Activated CD8-positive, alpha-beta memory T cell treated with anti-CD3 and anti-CD28 coated beads for 36 hours (primary cell): Measurements from ENCODE around the gene ZNF701. TPM values are rescaled to one million over a fixed set of nuclear protein-coding genes. Genes with fewer than 3 reads are reported as not detected.
"Not testable (repeated sequence)": the region's sequence is repeated elsewhere in the genome, so short reads cannot be mapped to it uniquely, and the experiment has no call there.

Experiments
- CTCF ChIA-PET: fragments of 350-600 bp; sonication (Branson Sonifier 250); formaldehyde crosslinking; loops from one replicate; lab custom pipeline; 2021; ENCODE audit warnings: antibody characterized with exemption; lab: Charles Lee
- POLR2A ChIA-PET: fragments of 350-600 bp; sonication (Branson Sonifier 250); formaldehyde crosslinking; loops from one replicate; lab custom pipeline; 2021; ENCODE audit warnings: antibody characterized with exemption; lab: Charles Lee
- total RNA-seq, 2 experiments: library from RNA; stranded (reverse); gene quantifications; one replicate each; pipeline ENCODE4 v1.2.3, GENCODE V29; 2021

ZNF701 gene
- total RNA-seq, 2 experiments from 2014 or later = 15.8 to 16.4 TPM

DNA sequence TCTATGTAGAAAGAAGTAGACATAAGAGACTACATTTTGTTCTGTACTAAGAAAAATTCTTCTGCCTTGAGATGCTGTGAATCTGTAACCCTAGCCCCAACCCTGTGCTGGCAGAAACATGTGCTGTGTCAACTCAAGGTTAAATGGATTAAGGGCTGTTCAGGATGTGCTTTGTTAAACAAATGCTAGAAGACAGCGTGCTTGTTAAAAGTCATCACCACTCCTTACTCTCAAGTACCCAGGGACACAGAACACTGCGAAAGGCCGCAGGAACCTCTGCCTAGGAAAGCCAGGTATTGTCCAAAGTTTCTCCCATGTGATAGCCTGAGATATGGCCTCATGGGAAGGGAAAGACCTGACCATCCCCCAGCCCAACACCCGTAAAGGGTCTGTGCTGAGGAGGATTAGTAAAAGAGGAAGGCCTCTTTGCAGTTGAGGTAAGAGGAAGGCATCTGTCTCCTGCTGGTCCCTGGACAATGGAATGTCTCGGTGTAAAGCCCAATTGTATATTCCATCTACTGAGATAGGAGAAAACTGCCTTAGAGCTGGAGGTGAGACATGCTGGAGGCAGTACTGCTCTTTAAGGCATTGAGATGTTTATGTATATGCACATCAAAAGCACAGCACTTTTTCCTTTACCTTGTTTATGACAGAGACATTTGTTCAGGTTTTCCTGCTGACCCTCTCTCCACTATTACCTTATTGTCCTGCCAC, 11.2 kb upstream of the ZNF701 start:
- CTCF ChIA-PET, POLR2A ChIA-PET: not testable (repeated sequence)

DNA sequence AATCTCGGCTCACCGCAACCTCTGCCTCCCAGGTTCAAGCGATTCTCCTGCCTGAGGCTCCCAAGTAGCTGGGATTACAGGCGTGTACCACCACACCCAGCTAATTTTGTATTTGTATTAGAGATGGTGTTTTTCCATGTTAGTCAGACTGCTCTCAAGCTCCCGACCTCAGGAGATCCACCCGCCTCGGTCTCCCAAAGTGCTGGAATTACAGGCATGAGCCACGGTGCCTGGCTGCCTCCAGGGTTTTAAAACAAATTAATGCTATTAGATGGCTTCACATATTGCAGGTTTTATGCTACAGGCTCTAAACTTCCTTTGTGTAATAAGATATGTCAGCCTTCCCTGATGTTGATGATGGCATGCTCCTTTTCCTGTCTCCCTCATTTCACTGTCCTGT, 8.5 kb upstream of the ZNF701 start:
- POLR2A ChIA-PET = not testable (repeated sequence)

DNA sequence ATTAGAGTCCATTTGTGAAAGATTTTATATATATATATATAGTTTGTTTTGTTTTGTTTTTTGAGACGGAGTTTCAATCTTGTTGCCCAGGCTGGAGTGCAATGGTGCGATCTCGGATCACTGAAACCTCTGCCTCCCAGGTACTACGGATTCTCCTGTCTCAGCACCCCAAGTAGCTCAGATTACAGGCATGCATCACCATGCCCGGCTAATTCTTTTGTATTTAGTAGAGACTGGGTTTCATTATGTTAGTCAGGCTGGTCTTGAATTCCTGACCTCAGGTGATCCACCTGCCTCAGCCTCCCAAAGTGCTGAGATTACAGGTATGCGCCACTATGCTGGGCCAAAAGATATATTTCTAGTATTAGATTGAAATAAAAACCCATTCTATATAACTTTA, 4.0 kb upstream of the ZNF701 start:
- ChIA-PET POLR2A (no interaction called here), CTCF (no interaction called here)

More for the DNA sequence above, 8.5 kb upstream of the ZNF701 start:
- CTCF ChIA-PET = not testable (repeated sequence)

DNA sequence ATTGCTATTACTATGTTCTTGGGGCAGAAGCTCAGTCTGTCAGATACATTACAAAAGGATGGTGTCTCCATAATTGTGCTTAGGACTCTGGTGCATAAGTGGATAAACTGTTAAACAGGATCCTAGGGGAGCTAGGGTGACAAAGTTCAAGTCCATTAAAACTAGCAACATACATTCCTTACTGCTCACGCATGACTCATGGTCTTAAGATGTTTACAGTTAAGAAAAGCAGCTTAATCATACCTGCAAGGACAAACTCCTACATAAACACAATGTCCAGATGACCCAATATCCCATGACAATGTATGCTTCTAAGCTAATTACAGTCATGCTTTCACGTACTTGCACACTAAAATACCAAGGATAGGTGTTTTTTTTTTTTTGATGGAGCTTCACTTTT, 3.5 kb upstream of the ZNF701 start:
- CTCF ChIA-PET = no interaction called here
- POLR2A ChIA-PET = no interaction called here

DNA sequence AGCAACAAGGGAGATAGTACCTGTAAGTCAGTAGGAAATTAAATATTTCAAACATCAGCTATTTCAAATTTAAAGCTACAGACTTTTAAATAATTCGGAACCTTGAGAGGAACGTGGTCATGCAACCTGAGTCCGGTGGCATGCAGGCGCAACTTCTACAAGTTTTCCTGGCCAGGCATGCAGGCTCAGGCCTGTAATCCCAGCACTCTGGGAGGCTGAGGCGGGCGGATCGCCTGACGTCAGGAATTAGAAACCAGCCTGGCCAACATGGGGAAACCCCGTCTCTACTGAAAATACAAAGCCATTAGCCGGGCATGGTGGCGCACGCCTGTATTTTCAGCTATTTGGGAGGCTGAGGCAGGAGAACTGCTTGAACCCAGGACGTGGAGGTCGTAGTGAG, 2.2 kb upstream of the ZNF701 start:
- ChIA-PET CTCF (no interaction called here), POLR2A (no interaction called here)

DNA sequence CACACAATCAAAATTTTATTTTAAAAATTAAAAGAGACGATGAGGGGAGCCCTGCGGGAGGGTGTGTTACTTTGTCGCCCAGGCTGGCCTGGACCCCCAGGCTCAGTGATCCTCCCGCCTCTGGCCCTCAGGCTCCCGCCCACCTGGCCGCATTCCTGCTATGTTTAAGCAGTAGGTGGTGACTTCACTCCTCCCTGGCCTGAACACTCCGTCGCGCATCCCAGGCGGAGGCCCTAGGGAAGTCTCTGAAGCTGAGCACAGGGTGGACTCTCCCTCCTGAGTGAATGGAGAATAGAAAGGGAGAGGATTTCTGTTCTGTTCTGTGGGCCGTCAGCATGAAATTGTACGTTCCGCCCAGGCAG, 468 bp upstream of the ZNF701 start:
- CTCF ChIA-PET = interaction anchor here (0.6 kb wide), 1 partner anchor 9 kb away, joined by 3 read pairs; no protein-coding TSS in a partner anchor
- POLR2A ChIA-PET = not testable (repeated sequence)

DNA sequence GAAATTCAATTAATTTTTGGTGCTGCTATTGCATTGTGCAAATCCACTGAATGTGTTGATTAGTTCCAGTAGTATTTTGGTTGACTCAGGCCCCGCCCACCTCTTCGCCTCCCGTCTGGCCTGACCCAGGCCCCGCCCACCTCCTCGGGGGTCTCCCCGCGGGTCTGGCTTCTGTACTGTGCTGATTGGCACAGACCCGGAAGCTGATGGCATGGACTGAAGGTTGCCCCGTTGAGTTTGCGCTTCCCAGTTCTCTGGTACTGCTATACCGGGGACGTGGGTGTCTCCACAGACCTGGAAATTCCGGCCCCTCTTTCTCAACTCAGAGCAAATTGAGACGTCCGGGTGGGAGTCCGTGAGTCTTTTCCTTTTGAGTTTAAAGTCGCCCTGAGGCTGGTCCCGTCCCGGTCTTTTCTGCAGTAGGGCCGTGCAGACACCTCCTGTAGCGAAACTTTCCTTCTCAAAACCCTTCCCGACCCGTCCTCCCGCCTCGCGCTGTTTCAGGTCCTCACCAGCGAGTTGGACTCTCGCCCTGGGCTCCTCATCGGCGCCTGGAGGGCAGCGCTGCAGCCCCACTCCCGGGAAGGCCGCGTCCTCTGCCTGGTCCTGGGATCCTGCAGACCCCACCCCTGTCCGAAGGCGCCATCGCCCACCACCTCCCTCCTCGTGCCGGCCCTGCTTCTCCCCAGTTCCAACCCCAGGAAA, 14.8 kb downstream of the ZNF701 start:
- ChIA-PET POLR2A (no interaction called here), CTCF (no interaction called here)

DNA sequence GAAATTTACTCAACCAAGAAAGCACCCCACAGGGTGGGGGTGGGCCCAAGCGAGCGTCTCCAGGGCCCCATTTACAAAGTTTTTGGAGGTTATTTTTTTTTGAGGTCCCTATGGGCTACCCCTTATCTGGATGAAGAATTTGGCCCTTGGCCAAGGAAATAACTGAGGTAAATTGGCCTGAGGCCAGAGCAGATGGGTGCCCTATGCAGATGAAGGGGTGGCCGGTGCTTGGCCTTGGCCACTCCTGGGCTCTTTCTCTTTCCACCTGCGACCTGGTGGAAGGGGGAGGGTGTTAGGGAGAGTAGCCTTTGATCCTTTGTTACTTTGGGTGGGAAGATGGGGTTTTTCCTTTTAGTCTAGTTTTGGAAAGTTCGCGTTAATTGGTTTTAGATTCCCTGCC, 15.5 kb downstream of the ZNF701 start:
- POLR2A ChIA-PET = no interaction called here

DNA sequence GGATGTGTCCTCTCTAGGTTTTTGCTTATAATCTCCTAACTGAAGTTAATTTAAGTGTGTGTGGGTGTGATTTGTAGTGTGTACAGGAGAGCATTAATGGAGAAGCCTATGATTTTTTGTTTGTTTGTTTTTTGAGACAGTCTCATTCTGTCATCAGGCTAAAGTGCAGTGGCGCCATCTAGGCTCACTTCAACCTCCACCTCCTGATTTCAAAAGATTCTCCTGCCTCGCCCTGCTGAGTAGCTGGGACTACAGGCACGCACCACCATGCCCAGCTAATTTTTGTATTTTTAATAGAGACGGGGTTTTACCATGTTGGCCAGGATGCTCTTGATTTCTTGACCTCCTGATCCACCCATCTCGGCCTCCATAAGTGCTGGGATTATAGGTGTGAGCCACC, 20.6 kb downstream of the ZNF701 start:
- ChIA-PET CTCF (interaction anchor here (0.7 kb wide), 1 partner anchor 1817 kb away, joined by 4 read pairs; no protein-coding TSS in a partner anchor), POLR2A (no interaction called here)

More for the DNA sequence above, 15.5 kb downstream of the ZNF701 start:
- CTCF ChIA-PET = no interaction called here

DNA sequence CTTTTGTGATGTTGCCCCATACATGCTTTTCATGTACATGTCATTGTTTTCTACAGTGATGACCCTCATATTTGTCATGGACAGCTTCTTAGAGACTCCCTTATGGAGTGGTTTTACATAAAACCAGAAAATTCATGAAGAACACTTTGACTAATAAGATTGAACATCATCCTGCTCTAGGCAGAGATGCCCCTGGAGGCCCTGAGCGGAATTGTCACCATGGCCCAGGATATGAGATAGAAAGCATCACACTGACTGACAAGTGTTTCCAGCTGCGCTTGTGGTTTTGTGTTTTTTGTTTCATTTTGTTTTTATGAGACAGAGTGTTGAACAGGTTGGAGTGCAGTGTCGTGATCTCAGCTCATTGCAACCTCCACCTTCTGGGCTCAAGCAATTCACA, 22.2 kb downstream of the ZNF701 start:
- CTCF ChIA-PET = no interaction called here
- POLR2A ChIA-PET = no interaction called here

DNA sequence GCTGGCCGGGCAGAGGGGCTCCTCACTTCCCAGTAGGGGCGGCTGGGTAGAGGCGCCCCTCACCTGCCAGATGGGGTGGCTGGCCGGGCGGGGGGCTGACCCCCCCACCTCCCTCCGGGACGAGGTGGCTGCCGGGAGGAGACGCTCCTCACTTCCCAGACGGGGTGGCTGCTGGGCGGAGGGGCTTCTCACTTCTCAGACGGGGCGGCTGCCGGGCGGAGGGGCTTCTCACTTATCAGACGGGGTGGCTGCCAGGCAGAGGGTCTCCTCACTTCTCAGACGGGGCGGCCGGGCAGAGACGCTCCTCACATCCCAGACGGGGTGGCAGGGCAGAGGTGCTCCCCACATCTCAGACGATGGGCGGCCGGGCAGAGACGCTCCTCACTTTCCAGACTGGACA, 23.4 kb downstream of the ZNF701 start:
- POLR2A ChIA-PET, CTCF ChIA-PET: not testable (repeated sequence)

DNA sequence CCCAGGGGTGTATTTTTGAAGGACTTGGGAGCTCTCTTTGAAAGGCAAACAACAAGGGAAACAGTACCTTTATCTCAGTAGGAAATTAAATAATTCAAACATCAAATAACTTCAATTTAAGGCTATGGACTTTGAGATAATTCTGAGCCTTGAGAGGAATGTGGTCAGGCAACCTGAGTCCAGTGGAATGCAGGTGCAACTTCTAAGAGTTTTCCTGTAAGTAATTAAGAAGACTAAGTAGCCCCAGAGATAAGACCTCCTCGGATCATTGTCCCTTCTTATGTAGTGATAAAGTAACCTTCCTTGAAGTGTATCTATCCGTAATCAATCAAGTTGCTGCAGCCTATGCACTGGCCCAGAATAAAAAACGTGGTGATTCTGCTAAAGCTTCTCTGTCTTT, 29.2 kb downstream of the ZNF701 start:
- POLR2A ChIA-PET = interaction anchor here (0.7 kb wide), 1 partner anchor 459 kb away, joined by 3 read pairs; the partner anchor contains the start of gene ZNF616
- CTCF ChIA-PET = no interaction called here

DNA sequence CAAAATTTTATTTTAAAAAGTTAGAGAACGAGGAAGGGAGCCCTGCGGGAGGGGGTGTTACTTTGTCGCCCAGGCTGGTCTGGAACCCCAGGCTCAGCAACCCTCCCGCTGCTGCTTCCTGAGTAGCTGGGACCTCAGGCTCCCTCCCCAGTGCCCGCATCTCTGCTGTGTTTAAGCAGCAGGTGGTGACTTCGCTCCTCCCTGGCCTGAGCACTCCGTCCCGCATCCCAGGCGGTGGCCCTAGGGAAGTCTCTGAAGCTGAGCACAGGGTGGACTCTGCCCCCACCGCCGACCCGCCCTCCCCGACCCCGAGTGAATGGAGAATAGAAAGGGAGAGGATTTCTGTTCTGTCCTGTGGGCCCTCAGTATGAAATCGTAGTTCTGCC, 30.5 kb downstream of the ZNF701 start:
- CTCF ChIA-PET = no interaction called here
- POLR2A ChIA-PET = no interaction called here

DNA sequence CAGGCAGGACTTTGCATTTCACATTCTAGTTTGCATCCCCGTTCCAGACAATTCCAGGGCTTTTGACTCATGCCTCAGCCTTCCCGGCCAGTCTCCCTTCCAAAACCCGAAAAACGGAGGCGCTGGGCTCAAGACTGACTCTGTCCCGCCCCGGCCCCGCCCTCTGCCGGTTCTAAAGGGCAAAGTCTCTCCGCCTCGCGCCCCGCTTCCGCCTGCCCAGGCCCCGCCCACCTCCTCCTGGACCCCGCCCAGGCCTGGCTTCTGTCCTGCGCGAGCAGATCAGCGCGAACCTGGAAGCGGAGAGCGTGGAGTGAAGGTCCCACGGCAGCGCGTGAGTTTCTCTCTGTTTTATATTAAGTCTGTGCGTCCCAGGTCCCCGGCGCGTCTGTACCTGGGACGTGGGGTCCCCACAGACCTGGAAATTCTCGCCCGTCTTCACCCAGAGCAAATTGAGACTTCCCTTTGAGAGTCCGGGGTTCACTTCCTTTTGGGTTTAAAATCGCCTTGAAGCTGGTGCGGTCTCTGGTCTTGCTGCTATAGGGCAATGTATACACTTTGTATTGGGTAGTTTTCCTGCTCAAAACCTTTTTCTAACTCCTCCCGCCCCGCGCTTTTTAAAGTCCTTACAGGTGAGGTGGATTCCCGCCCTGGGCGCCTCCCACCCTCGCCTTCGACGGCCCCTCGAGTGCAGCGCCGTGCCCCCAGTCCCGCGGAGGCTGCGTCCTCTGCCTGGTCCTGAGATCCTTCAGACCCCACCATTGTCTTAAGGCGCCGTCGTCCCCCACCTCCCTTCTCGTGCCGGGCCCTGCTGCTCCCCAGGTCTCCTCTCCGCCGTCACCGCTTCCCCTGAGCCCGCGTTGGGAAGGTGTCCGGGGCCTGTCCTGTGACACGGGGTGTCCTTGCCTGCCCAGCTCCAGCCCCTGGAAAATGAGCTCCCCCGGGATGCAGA, 31.2 kb downstream of the ZNF701 start:
- ChIA-PET CTCF (interaction anchor here (0.8 kb wide), 1 partner anchor 74 kb away, joined by 4 read pairs; no protein-coding TSS in a partner anchor), POLR2A (no interaction called here)

DNA sequence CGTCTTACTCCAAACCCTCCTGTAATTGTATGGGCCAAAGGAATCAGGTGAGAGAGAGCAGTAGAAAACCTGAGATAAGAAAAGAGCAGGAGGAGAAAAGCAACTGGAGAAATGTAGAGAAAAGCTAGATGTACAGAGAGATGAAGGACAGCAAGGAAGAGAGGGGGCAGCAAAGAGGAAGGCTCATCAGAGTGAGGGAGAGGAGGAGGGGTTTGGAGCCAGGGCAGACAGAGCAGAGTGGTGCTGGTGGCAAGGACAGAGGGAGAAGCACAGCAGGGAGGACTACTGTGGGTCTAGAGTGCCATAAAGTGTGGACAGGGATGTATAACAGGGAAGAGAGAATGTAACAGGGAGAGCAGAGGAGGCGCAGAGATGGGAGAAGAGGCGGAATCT, 31.9 kb downstream of the ZNF701 start:
- CTCF ChIA-PET = interaction anchor here (0.8 kb wide), 1 partner anchor 75 kb away, joined by 4 read pairs; no protein-coding TSS in a partner anchor

DNA sequence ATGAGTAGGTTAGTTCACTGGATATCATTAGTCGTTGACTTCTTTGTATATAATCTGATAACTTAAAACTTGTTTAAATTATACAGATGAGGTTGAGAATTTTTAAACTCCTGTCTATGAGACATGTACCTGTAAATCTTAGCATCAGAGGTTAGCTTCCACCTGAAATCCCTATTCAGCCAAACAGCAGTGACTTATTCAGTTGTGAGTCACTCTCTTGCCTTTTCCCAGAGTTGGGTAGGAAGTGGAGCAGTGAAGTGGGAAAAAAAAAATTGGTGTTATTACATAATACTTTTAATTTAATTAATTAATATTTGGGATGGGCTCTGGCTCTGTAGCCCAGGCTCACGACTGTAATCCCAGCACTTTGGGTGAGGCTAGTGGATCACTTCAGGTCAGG, 32.9 kb downstream of the ZNF701 start:
- ChIA-PET POLR2A (interaction anchor here (0.6 kb wide), 1 partner anchor 205 kb away, joined by 4 read pairs; the partner anchor contains the start of gene ZNF528), CTCF (no interaction called here)

More for the DNA sequence above, 31.9 kb downstream of the ZNF701 start:
- POLR2A ChIA-PET = not testable (repeated sequence)

DNA sequence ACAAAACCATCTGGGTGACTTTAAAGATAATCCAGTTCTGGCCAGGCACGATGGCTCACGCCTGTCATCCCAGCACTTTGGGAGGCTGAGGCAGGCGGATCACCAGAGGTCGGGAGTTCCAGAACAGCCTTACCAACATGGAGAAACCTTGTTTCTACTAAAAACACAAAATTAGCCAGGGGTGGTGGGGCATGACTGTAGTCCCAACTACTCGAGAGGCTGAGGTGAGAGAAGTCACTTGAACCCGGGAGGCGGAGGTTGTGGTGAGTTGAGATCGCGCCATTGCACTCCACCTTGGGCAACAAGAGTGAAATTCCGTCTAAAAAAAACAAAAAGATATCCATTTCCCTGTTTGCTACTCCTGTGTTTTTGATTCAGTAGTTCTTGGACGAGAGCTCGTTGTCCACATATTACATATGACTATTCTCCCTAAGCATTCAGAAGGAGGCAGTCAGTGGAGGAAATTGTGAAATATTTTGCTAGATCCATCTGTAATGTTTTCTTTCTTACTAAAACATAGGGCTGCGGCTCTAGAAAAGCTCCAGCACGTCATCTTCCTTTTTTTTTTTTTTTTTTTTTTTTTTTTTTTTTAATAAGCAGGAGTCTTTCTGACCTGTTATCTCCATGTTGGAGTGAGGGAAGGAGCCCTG, 33.6 kb downstream of the ZNF701 start:
- ChIA-PET POLR2A (no interaction called here), CTCF (interaction anchor here (0.6 to 0.7 kb wide), 4 partner anchors 77 to 507 kb away, joined by 3 to 6 read pairs (median 4); no protein-coding TSS in a partner anchor)

DNA sequence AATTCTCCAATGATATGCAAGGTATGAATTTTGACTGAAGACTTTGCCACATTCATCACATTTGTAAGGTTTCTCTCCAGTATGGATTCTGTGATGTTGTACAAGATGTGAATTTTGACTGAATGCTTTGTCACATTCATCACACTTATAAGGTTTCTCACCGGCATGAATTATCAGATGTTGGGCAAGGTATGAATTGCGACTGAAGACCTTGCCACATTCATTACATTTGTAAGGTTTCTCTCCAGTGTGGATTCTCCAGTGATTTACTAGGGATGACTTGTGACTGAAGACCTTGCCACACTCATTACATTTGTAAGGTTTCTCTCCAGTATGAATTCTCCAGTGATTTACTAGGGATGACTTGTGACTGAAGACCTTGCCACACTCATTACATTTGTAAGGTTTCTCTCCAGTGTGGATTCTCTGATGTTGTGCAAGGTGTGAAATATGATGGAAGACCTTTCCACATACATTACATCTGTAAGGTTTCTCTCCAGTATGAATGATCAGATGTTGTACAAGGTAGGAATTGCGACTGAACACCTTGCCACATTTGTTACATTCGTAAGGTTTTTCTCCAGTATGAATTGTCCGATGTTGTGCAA, 43.3 kb downstream of the ZNF701 start:
- CTCF ChIA-PET = no interaction called here
- POLR2A ChIA-PET = no interaction called here

DNA sequence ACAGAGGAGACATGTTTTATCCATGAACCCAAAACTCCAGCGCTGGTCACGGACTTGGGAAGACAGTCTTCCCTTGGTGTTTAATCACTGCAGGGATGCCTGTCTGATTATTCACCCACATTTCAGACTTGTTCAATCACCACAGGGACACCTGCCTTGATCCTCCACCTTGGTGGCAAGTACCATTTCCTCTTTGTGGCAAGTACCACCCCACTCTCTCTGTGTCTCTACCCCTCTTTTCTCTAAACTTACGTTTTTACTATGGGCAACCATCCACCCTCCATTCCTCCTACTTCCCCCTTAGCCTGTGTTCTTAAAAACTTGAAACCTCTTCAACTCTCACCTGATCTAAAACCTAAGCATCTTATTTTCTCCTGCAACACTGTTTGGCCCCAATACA, 51.3 kb downstream of the ZNF701 start:
- ChIA-PET POLR2A (no interaction called here), CTCF (no interaction called here)
